HepG2 (cell line): Measurements from ENCODE around the gene TAPBP. TPM values are rescaled to one million over a fixed set of nuclear protein-coding genes. Genes with fewer than 3 reads are reported as not detected.

Experiments
- GATAD2A ChIP-seq: IDR thresholded peaks from 2 replicates; pipeline ENCODE4 v1.6.1; 2016
- GTF3A ChIP-seq: sonication (generic); formaldehyde crosslinking; conservative IDR thresholded peaks from 2 replicates; pipeline ENCODE4 v1.4.0; 2020; ENCODE audit warnings: mild to moderate bottlenecking, missing genetic modification reagents
- HNRNPH1 ChIP-seq: fragments of 200-400 bp; formaldehyde crosslinking; optimal IDR thresholded peaks from 2 replicates; pipeline ENCODE3; 2017; ENCODE audit warnings: mild to moderate bottlenecking, low read depth, low read length
- KDM1A ChIP-seq: IDR thresholded peaks from 2 replicates; pipeline ENCODE4 v1.6.1; 2016; ENCODE audit warnings: missing compliant biosample characterization
- MAF1 ChIP-seq: sonication (generic); formaldehyde crosslinking; IDR thresholded peaks from 2 replicates; pipeline ENCODE4 v1.5.0; 2020; ENCODE audit warnings: missing genetic modification reagents, borderline replicate concordance
- MIXL1 ChIP-seq: IDR thresholded peaks from 2 replicates; pipeline ENCODE4 v1.6.1; 2016
- PAF1 ChIP-seq: IDR thresholded peaks from 2 replicates; pipeline ENCODE4 v1.6.1; 2016; ENCODE audit warnings: missing genetic modification reagents, missing compliant biosample characterization
- RELA ChIP-seq: sonication (generic); formaldehyde crosslinking; IDR thresholded peaks from 2 replicates; pipeline ENCODE4 v1.4.0; 2020; ENCODE audit warnings: missing genetic modification reagents
- RNF2 ChIP-seq: fragments of 450-650 bp; conservative IDR thresholded peaks from 2 replicates; pipeline ENCODE4 v1.6.1; 2016; ENCODE audit warnings: low read depth
- SALL2 ChIP-seq: sonication (generic); formaldehyde crosslinking; IDR thresholded peaks from 2 replicates; pipeline ENCODE4 v1.8.1; 2023; ENCODE audit warnings: mild to moderate bottlenecking, missing genetic modification reagents, inconsistent platforms
- SMAD9 ChIP-seq: sonication (generic); formaldehyde crosslinking; IDR thresholded peaks from 2 replicates; pipeline ENCODE4 v1.5.1; 2020; ENCODE audit warnings: mild to moderate bottlenecking, missing genetic modification reagents
- SMC3 ChIP-seq: IDR thresholded peaks from 2 replicates; pipeline ENCODE4 v1.6.1; 2011; ENCODE audit warnings: low read length, improper control_type of control experiment
- SSRP1 ChIP-seq: IDR thresholded peaks from 2 replicates; pipeline ENCODE4 v1.6.1; 2016; ENCODE audit warnings: control low read depth
- TARDBP ChIP-seq: sonication (generic); formaldehyde crosslinking; IDR thresholded peaks from 2 replicates; pipeline ENCODE4 v1.8.0; 2022; ENCODE audit warnings: mild to moderate bottlenecking, missing genetic modification reagents
- ZBTB38 ChIP-seq: sonication (generic); formaldehyde crosslinking; IDR thresholded peaks from 2 replicates; pipeline ENCODE4 v1.5.1; 2020; ENCODE audit warnings: mild to moderate bottlenecking, missing genetic modification reagents
- ZFY ChIP-seq: sonication (generic); formaldehyde crosslinking; IDR thresholded peaks from 2 replicates; pipeline ENCODE4 v1.4.0; 2020; ENCODE audit warnings: missing genetic modification reagents
- ZNF484 ChIP-seq: sonication (generic); formaldehyde crosslinking; IDR thresholded peaks from 2 replicates; pipeline ENCODE4 v1.5.1; 2020; ENCODE audit warnings: mild to moderate bottlenecking, low read depth, missing genetic modification reagents, borderline replicate concordance
- ZNF562 ChIP-seq: sonication (generic); formaldehyde crosslinking; IDR thresholded peaks from 2 replicates; pipeline ENCODE4 v1.8.0; 2022; ENCODE audit warnings: missing genetic modification reagents, borderline replicate concordance
- ZNF781 ChIP-seq: sonication (generic); formaldehyde crosslinking; IDR thresholded peaks from 2 replicates; pipeline ENCODE4 v1.5.1; 2020; ENCODE audit warnings: borderline replicate concordance, mild to moderate bottlenecking, missing genetic modification reagents; ENCODE audit errors: not compliant biosample characterization
- polyA plus RNA-seq, 8 experiments: library from polyadenylated mRNA; depleted of rRNA in 3 of 8; stranded (reverse) in 7 of 8; unstranded in 1 of 8; fragments of >200 nt; fragmentation: Illumina TruSeq in 4 of 8; extraction: Trizol in 4 of 8; gene quantifications; 2 replicates each; pipeline versions ENCODE4 v1.2.1 to v1.2.3, GENCODE V29; 2011 to 2016; ENCODE audit warnings: low read depth in 4 of 8, missing spikeins in 1 of 8, mixed read lengths in 1 of 8; ENCODE audit not compliant: insufficient read depth in 1 of 8
- total RNA-seq, 5 experiments: library from RNA; depleted of rRNA; stranded (reverse); fragments of >200 nt; fragmentation: Illumina TruSeq; extraction: Trizol; gene quantifications; 2 replicates each; pipeline ENCODE4 v1.2.3, GENCODE V29; 2016; ENCODE audit warnings: low read depth in 1 of 5
- TF ChIP-seq, protein P1 (sequence below): sonication (generic); formaldehyde crosslinking; IDR thresholded peaks from 2 replicates; pipeline ENCODE4 v1.4.0; 2020; ENCODE audit warnings: missing genetic modification reagents, borderline replicate concordance
- TF ChIP-seq, protein P2 (sequence below): sonication (generic); formaldehyde crosslinking; conservative IDR thresholded peaks from 2 replicates; pipeline ENCODE4 v1.4.0; 2020; ENCODE audit warnings: missing genetic modification reagents
- TF ChIP-seq, protein P3 (sequence below), 2 experiments: IDR thresholded peaks; 2 replicates each; pipeline ENCODE4 v1.6.1; 2011 to 2012; ENCODE audit warnings: low read length in 2 of 2, borderline replicate concordance in 1 of 2, low read depth in 1 of 2, mild to moderate bottlenecking in 1 of 2, moderate library complexity in 1 of 2
- TF ChIP-seq, protein P4 (sequence below): sonication (generic); formaldehyde crosslinking; IDR thresholded peaks from 2 replicates; pipeline ENCODE4 v1.4.0; 2020; ENCODE audit warnings: missing genetic modification reagents; ENCODE audit errors: not compliant biosample characterization

Gene TAPBP
- total and polyA plus RNA-seq, 2 of the 13 experiments (the other 11 are each of a cell fraction or from before 2014, with no cell fraction given): 27.4 to 32.3 TPM

DNA sequence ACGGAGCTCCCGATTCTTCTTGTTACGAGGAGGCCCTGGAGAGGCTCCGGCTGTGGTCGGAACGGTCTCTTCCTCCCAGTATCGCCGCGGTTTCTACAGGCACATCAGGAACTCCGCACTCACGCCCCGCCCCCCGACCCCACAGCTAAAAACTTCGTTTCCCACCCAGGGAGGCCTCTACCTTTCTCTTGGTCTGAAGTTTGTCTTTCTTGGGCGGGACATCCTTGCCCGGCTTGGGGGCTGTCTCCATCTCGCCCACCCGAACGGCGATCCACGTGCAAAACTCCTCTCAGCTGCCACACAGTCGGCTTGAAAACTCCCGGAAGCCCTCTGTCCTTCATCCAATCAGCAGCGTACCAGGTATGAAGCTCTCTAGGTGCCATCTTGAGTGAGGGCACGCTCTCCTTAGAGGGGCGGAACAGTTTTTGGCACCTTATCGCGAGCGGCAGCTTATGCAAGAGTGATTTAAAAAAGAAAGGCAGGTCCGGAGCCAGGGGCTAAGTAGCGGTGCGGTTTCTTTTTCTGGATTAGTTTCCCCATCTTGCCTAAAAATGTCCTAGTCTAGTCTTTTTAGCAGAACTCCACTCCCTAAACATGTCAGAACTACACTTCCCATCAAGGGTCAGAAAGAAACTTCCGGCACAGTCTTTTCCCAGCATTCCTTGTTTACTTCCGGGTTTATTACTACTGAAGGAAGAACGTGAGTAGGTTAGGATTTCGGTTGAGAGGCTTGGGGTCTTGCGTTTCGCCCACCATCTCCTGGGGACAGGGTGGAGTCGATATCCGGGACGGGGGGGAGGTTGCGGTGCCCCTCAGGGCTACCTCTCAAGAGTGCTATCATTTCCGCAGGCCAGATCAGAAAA, 24.7 kb downstream of the TAPBP start, which contains the start of the genes PFDN6 and WDR46 (continued):
- TF ChIP-seq, protein P1, sequence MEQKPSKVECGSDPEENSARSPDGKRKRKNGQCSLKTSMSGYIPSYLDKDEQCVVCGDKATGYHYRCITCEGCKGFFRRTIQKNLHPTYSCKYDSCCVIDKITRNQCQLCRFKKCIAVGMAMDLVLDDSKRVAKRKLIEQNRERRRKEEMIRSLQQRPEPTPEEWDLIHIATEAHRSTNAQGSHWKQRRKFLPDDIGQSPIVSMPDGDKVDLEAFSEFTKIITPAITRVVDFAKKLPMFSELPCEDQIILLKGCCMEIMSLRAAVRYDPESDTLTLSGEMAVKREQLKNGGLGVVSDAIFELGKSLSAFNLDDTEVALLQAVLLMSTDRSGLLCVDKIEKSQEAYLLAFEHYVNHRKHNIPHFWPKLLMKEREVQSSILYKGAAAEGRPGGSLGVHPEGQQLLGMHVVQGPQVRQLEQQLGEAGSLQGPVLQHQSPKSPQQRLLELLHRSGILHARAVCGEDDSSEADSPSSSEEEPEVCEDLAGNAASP: no peak
- TF ChIP-seq RELA (CRISPR knock-in tag) (no peak), PAF1 (no peak), GTF3A (peak; percentile 60; the same call in 1 of the 2 replicates), ZNF562 (CRISPR knock-in tag) (no peak), ZBTB38 (no peak), SMAD9 (CRISPR knock-in tag) (no peak), MIXL1 (CRISPR knock-in tag) (no peak), HNRNPH1 (no peak), ZNF781 (CRISPR knock-in tag) (no peak), SSRP1 (CRISPR knock-in tag) (no peak), TARDBP (no peak; the same call in 1 of the 2 replicates), ZFY (CRISPR knock-in tag) (no peak; the same call in 1 of the 2 replicates), KDM1A (CRISPR knock-in tag) (no peak), GATAD2A (peak; percentile 50), SMC3 (no peak), RNF2 (0 out of 2 replicates have a peak, but pooled peaks have one; percentile 18), MAF1 (CRISPR knock-in tag) (no peak), SALL2 (CRISPR knock-in tag) (no peak), ZNF484 (CRISPR knock-in tag) (no peak)
- TF ChIP-seq, protein P2, sequence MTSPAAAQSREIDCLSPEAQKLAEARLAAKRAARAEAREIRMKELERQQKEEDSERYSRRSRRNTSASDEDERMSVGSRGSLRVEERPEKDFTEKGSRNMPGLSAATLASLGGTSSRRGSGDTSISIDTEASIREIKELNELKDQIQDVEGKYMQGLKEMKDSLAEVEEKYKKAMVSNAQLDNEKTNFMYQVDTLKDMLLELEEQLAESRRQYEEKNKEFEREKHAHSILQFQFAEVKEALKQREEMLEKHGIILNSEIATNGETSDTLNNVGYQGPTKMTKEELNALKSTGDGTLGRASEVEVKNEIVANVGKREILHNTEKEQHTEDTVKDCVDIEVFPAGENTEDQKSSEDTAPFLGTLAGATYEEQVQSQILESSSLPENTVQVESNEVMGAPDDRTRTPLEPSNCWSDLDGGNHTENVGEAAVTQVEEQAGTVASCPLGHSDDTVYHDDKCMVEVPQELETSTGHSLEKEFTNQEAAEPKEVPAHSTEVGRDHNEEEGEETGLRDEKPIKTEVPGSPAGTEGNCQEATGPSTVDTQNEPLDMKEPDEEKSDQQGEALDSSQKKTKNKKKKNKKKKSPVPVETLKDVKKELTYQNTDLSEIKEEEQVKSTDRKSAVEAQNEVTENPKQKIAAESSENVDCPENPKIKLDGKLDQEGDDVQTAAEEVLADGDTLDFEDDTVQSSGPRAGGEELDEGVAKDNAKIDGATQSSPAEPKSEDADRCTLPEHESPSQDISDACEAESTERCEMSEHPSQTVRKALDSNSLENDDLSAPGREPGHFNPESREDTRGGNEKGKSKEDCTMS (CRISPR knock-in tag): no peak
- TF ChIP-seq, protein P3, sequence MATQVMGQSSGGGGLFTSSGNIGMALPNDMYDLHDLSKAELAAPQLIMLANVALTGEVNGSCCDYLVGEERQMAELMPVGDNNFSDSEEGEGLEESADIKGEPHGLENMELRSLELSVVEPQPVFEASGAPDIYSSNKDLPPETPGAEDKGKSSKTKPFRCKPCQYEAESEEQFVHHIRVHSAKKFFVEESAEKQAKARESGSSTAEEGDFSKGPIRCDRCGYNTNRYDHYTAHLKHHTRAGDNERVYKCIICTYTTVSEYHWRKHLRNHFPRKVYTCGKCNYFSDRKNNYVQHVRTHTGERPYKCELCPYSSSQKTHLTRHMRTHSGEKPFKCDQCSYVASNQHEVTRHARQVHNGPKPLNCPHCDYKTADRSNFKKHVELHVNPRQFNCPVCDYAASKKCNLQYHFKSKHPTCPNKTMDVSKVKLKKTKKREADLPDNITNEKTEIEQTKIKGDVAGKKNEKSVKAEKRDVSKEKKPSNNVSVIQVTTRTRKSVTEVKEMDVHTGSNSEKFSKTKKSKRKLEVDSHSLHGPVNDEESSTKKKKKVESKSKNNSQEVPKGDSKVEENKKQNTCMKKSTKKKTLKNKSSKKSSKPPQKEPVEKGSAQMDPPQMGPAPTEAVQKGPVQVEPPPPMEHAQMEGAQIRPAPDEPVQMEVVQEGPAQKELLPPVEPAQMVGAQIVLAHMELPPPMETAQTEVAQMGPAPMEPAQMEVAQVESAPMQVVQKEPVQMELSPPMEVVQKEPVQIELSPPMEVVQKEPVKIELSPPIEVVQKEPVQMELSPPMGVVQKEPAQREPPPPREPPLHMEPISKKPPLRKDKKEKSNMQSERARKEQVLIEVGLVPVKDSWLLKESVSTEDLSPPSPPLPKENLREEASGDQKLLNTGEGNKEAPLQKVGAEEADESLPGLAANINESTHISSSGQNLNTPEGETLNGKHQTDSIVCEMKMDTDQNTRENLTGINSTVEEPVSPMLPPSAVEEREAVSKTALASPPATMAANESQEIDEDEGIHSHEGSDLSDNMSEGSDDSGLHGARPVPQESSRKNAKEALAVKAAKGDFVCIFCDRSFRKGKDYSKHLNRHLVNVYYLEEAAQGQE (IDR thresholded peaks at IDR 0.05; ENCODE audit: borderline replicate concordance in 1 of 2, low read depth in 1 of 2, low read length in 2 of 2): no peak
- TF ChIP-seq, protein P4, sequence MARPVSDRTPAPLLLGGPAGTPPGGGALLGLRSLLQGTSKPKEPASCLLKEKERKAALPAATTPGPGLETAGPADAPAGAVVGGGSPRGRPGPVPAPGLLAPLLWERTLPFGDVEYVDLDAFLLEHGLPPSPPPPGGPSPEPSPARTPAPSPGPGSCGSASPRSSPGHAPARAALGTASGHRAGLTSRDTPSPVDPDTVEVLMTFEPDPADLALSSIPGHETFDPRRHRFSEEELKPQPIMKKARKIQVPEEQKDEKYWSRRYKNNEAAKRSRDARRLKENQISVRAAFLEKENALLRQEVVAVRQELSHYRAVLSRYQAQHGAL (CRISPR knock-in tag): no peak
